Mesendoderm (in vitro differentiated cells): ENCODE results near the gene CHST13.

Source experiments
- DNase-seq: peaks from one replicate; pipeline ENCODE4 v3.0.0; 2013
- H2AK5ac ChIP-seq: 2 replicates; pipeline ENCODE4 v1.6.1; 2013; ENCODE audit warnings: low read length, inconsistent platforms
- H2BK120ac ChIP-seq: 2 replicates; pipeline ENCODE4 v1.6.1; 2013; ENCODE audit warnings: low read depth, mild to moderate bottlenecking, low read length, moderate library complexity, mixed read lengths
- H2BK15ac ChIP-seq: replicated peaks from 2 replicates; pipeline ENCODE4 v1.6.1; 2013; ENCODE audit warnings: low read depth, mild to moderate bottlenecking, moderate library complexity
- H2BK5ac ChIP-seq: 2 replicates; pipeline ENCODE4 v1.6.1; 2013; ENCODE audit warnings: low read length, inconsistent platforms
- H3K18ac ChIP-seq: 2 replicates; pipeline ENCODE4 v1.6.1; 2013; ENCODE audit warnings: mild to moderate bottlenecking, low read length, mixed read lengths
- H3K23ac ChIP-seq: one replicate; pipeline ENCODE4 v1.6.1; 2013; ENCODE audit warnings: low read length
- H3K27ac ChIP-seq: 2 replicates; pipeline ENCODE4 v1.5.1; 2013; ENCODE audit warnings: low read depth, mild to moderate bottlenecking, inconsistent platforms, low read length, moderate library complexity
- H3K27me3 ChIP-seq: 2 replicates; pipeline ENCODE4 v1.6.1; 2013; ENCODE audit warnings: low read length, control low read depth, mild to moderate bottlenecking, inconsistent platforms; ENCODE audit not compliant: insufficient read depth, poor library complexity
- H3K36me3 ChIP-seq: 2 replicates; pipeline ENCODE4 v1.6.1; 2013; ENCODE audit warnings: low read length, inconsistent platforms; ENCODE audit not compliant: control insufficient read depth, insufficient read depth
- H3K4ac ChIP-seq: one replicate; pipeline ENCODE4 v1.6.1; 2013; ENCODE audit warnings: low read depth, mild to moderate bottlenecking, low read length, moderate library complexity
- H3K4me1 ChIP-seq: 2 replicates; pipeline ENCODE4 v1.6.1; 2013; ENCODE audit warnings: low read depth, low read length, inconsistent platforms; ENCODE audit not compliant: control insufficient read depth
- H3K4me2 ChIP-seq: 2 replicates; pipeline ENCODE4 v1.6.1; 2013; ENCODE audit warnings: low read length
- H3K4me3 ChIP-seq: 2 replicates; pipeline ENCODE4 v1.5.1; 2013; ENCODE audit warnings: mild to moderate bottlenecking, low read length
- H3K56ac ChIP-seq: one replicate; pipeline ENCODE4 v1.6.1; 2013; ENCODE audit warnings: low read length
- H3K79me1 ChIP-seq: 2 replicates; pipeline ENCODE4 v1.6.1; 2013; ENCODE audit warnings: low read length, inconsistent platforms
- H3K79me2 ChIP-seq: 2 replicates; pipeline ENCODE4 v1.6.1; 2013; ENCODE audit warnings: mild to moderate bottlenecking, low read length; ENCODE audit not compliant: control insufficient read depth, insufficient read depth
- H3K9ac ChIP-seq: 2 replicates; pipeline ENCODE4 v1.6.1; 2013; ENCODE audit warnings: low read length, inconsistent platforms
- H4K5ac ChIP-seq: one replicate; pipeline ENCODE4 v1.6.1; 2013; ENCODE audit warnings: low read length
- H4K8ac ChIP-seq: one replicate; pipeline ENCODE4 v1.6.1; 2013; ENCODE audit warnings: low read depth, mild to moderate bottlenecking, control low read depth, low read length, moderate library complexity
- WGBS: extraction: QIAGEN DNeasy Blood & Tissue Kit; methylation state at CpG from one replicate; pipeline ENCODE4 v1.1.7; 2013; ENCODE audit warnings: low lambda C conversion rate, missing lambda C conversion rate; ENCODE audit not compliant: insufficient coverage; ENCODE audit errors: extremely low coverage; 5-methylcytosine and 5-hydroxymethylcytosine counted together

Gene CHST13

DNA sequence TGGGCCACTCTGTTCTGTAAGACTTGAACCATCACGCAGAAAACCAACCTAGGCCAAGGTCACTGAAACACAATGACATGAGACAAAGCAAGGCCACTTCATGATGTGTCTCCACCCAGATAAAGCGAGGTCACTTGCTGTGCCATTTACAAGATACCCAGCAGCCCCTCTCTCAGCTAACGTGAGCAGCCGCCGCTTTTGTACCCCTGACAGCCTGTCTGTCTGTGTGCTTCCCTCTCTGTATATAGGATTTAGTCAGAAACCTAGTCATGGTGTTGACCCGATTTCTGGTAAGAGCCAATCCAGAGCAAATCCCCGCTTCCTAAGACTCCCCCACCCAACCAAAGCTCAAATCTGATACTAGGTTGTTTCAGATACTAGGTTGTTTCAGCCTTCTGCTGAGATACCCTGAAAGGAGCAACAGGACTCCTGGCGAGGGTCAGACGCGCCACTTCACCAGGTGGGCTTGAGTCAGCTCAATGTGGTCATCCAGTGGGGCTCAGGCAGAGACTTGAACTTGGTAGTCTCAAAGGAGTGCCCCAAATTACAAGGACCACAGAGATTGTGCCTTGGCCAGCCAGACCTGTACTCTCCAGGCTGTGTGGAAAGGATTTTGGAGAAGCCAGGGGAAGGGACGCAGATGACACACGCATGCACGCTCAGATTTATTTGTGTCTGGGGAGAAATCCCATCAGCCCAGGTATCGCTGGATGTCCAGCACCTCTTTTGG is 45.2 kb upstream of the CHST13 start:
- H2AK5ac ChIP-seq, result no peak overlapping the region
- no peak overlapping the region for H3K23ac ChIP-seq
- H3K9ac ChIP-seq, result no peak overlapping the region
- no CpG with 5 or more reads among the region's 14 CpGs for WGBS
- H3K36me3 ChIP-seq, result no peaks in the 10 kb centered on the region
- no peak for DNase-seq
- no peaks in the 10 kb centered on the region for H3K27me3 ChIP-seq
- H3K79me1 ChIP-seq, result peaks cover 3% of the 10 kb centered on the region
- H3K4me3 ChIP-seq, result no peak overlapping the region
- H4K8ac ChIP-seq, result no peak overlapping the region
- no peak overlapping the region for H3K18ac ChIP-seq
- H3K79me2 ChIP-seq, result peaks cover 4% of the 10 kb centered on the region
- H3K4me1 ChIP-seq, result peaks cover 5% of the 10 kb centered on the region
- H4K5ac ChIP-seq, result no peak overlapping the region
- H2BK15ac ChIP-seq, result no peak overlapping the region
- no peak overlapping the region for H2BK120ac ChIP-seq
- H3K4ac ChIP-seq, result no peak overlapping the region
- H2BK5ac ChIP-seq, result no peak overlapping the region
- H3K56ac ChIP-seq, result no peak overlapping the region
- H3K27ac ChIP-seq, result no peak overlapping the region
- H3K4me2 ChIP-seq, result no peak overlapping the region

GRCh38 chr3:126479642-126480041 is 44.3 kb upstream of the CHST13 start:
- Histone ChIP-seq H4K8ac (no peak overlapping the region), H3K27ac (no peak overlapping the region), H3K79me1 (no peaks in the 10 kb centered on the region), H3K4me2 (no peak overlapping the region), H3K9ac (no peak overlapping the region), H3K4ac (no peak overlapping the region), H2BK15ac (no peak overlapping the region), H2BK120ac (no peak overlapping the region), H3K4me3 (no peak overlapping the region), H4K5ac (no peak overlapping the region), H3K27me3 (no peaks in the 10 kb centered on the region), H3K23ac (no peak overlapping the region), H2AK5ac (no peak overlapping the region), H3K4me1 (peaks cover 2% of the 10 kb centered on the region), H3K56ac (no peak overlapping the region), H3K36me3 (no peaks in the 10 kb centered on the region), H3K18ac (no peak overlapping the region), H2BK5ac (no peak overlapping the region), H3K79me2 (no peaks in the 10 kb centered on the region)
- no peak for DNase-seq
- no CpG with 5 or more reads among the region's 1 CpG for WGBS

DNA sequence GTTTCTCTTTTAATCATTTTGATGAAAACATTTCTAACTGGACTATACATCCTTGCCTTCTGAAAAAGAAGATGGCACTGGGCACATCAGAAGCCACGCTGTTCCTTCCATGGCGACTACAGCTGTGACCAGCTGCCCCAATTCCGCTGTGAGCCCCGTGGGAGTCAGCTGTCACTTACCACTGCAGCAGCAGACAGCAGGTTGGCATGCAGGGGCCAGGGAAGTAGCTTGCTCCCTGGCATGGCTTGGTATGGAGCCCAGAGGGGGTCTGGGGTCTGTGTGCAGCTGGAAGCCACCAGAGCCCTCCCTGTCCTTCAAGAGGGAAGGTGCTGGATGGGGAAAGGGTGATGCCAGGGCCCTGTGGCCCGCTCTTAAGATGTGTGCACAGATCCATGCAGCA is 43.7 kb upstream of the CHST13 start:
- no peak overlapping the region for H4K5ac ChIP-seq
- no CpG with 5 or more reads among the region's 5 CpGs for WGBS

DNA sequence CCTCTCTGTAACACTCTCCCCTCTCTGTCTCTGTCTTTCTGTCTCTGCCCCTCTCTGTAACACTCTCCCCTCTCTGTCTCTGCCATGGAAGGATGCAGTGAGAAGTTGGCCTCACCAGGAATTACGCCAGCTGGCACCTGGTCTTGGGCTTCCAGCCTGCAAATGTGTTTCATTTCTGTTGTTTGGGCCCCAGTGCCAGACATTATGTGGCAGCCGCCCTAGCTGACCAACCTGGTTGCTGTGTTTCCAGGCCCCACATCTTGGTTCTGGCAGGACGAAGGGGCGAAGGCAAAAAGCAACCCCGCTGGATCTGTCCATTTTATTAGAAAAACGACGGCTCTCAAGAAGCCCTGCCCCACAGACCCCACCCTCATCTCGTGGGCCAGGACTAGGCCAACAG is 43.1 kb upstream of the CHST13 start:
- no peak overlapping the region for H2BK5ac ChIP-seq
- H3K27me3 ChIP-seq, result no peaks in the 10 kb centered on the region
- H3K36me3 ChIP-seq, result no peaks in the 10 kb centered on the region
- H3K9ac ChIP-seq, result no peak overlapping the region
- H3K27ac ChIP-seq, result no peak overlapping the region
- H3K4me3 ChIP-seq, result no peak overlapping the region
- H2BK15ac ChIP-seq, result no peak overlapping the region
- no peak for DNase-seq
- WGBS, result no CpG with 5 or more reads among the region's 8 CpGs
- H4K5ac ChIP-seq, result no peak overlapping the region
- no peak overlapping the region for H2BK120ac ChIP-seq
- no peak overlapping the region for H4K8ac ChIP-seq
- no peak overlapping the region for H3K4ac ChIP-seq
- H2AK5ac ChIP-seq, result no peak overlapping the region
- no peak overlapping the region for H3K23ac ChIP-seq
- H3K18ac ChIP-seq, result no peak overlapping the region
- no peak overlapping the region for H3K4me2 ChIP-seq
- no peaks in the 10 kb centered on the region for H3K79me2 ChIP-seq
- no peak overlapping the region for H3K56ac ChIP-seq
- H3K4me1 ChIP-seq, result peaks cover 2% of the 10 kb centered on the region
- H3K79me1 ChIP-seq, result no peaks in the 10 kb centered on the region

More for the DNA sequence above, 43.7 kb upstream of the CHST13 start:
- Histone ChIP-seq H2BK15ac (no peak overlapping the region), H3K4me3 (no peak overlapping the region), H3K56ac (no peak overlapping the region), H3K18ac (no peak overlapping the region), H4K8ac (no peak overlapping the region), H3K4me1 (peaks cover 2% of the 10 kb centered on the region), H3K36me3 (no peaks in the 10 kb centered on the region), H2BK120ac (no peak overlapping the region), H3K79me2 (no peaks in the 10 kb centered on the region), H3K79me1 (no peaks in the 10 kb centered on the region), H3K27me3 (no peaks in the 10 kb centered on the region), H2AK5ac (no peak overlapping the region), H3K9ac (no peak overlapping the region), H3K4ac (no peak overlapping the region), H3K27ac (no peak overlapping the region), H2BK5ac (no peak overlapping the region), H3K23ac (no peak overlapping the region), H3K4me2 (no peak overlapping the region)
- no peak for DNase-seq

DNA sequence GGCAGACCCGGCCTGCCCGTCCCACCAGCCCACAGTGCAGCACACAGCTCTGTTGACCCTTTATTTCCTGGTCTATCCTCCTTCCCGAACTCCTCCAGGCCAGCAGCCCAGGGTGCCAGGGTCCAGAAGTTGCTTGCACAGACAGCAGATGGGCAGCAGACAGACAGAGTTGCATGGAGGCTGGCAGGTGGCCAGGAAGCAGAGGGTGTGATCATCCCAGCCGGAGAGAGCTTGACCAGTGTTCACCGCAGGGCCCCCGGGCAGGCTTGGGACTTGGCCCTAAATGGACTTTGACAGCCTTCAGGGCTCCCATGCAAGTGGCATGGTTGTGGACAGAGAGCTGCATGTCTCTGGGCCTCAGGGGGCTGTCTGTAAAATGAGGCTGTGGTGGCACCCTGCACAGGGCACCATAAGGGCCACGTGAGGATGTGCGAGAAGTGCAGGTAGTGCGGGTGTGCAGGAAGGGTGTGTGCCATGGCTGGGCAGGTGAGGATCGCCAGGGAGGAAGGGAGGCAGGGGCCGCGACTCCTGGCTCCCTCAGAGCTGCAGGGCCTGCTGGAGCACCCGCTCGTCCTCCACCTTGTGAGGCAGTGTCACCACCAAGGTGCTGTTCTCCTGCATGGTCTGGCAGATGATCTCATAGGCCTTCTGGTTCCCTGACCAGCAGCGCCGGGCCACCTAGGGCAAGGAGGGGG is 42.0 kb upstream of the CHST13 start:
- Histone ChIP-seq H4K5ac (no peak overlapping the region), H3K9ac (no peak overlapping the region), H3K79me2 (no peaks in the 10 kb centered on the region), H3K18ac (no peak overlapping the region), H3K4me3 (no peak overlapping the region), H3K36me3 (no peaks in the 10 kb centered on the region), H2BK15ac (no peak overlapping the region), H3K79me1 (no peaks in the 10 kb centered on the region), H3K23ac (no peak overlapping the region), H4K8ac (no peak overlapping the region), H2BK5ac (no peak overlapping the region), H2BK120ac (no peak overlapping the region), H3K27ac (no peak overlapping the region), H3K56ac (no peak overlapping the region), H3K4me2 (no peak overlapping the region), H3K4me1 (peaks cover 1% of the 10 kb centered on the region), H3K4ac (no peak overlapping the region), H3K27me3 (no peaks in the 10 kb centered on the region), H2AK5ac (no peak overlapping the region)
- DNase-seq, result no peak
- WGBS, result no CpG with 5 or more reads among the region's 16 CpGs
